Peyer's patch (tissue), 4 donors: ENCODE measurements around the gene DNAJC7. TPM values are rescaled to one million over a fixed set of nuclear protein-coding genes. Genes with fewer than 3 reads are reported as not detected.

Source experiments
- DNase-seq, 3 donors: peaks; one replicate each; pipeline ENCODE4 v3.0.0-alpha.2; 2017 to 2019
- H3K27ac ChIP-seq, 4 donors: fragments of 200-600 bp; sonication (generic); one replicate each; pipeline ENCODE4 v1.5.1; 2016 to 2019
- H3K27me3 ChIP-seq, 2 donors: fragments of 200-600 bp; sonication (generic); one replicate each; pipeline ENCODE4 v1.5.1; 2019
- H3K36me3 ChIP-seq, 3 donors: fragments of 200-600 bp; sonication (generic); one replicate each; pipeline ENCODE4 v1.5.1; 2016 to 2019
- H3K4me1 ChIP-seq, 4 donors: fragments of 200-600 bp; sonication (generic); one replicate each; pipeline ENCODE4 v1.5.1; 2016 to 2019
- H3K4me3 ChIP-seq, 4 donors: fragments of 200-600 bp; sonication (generic); 1 replicate in 3 of 4; 2 replicates in 1 of 4; pipeline ENCODE4 v1.5.1; 2016 to 2019; ENCODE audit warnings: mild to moderate bottlenecking in 1 of 4
- H3K9me3 ChIP-seq, 4 donors: fragments of 200-600 bp; sonication (generic); one replicate each; pipeline ENCODE4 v1.5.1; 2016 to 2019; ENCODE audit warnings: mild to moderate bottlenecking in 1 of 4
- POLR2A ChIP-seq, 2 donors: fragments of 450-650 bp; IDR thresholded peaks; one replicate each; pipeline ENCODE4 v1.5.1; 2017; ENCODE audit warnings: antibody characterized with exemption in 2 of 2, mild to moderate bottlenecking in 2 of 2, moderate library complexity in 2 of 2
- total RNA-seq, 4 donors: library from RNA; depleted of rRNA; stranded (reverse); fragments of >200 nt; gene quantifications; one replicate each; pipeline ENCODE4 v1.1.0, GENCODE V29; 2016
- TF ChIP-seq, protein P1 (sequence below), 6 experiments: fragments of 450-650 bp in 4 of 6; fragments of 200-600 bp in 2 of 6; sonication (generic) in 1 of 6; IDR thresholded peaks; one replicate each; pipeline ENCODE4 v1.5.1; 2017 to 2019; ENCODE audit warnings: antibody characterized with exemption in 6 of 6, mild to moderate bottlenecking in 3 of 6, moderate library complexity in 1 of 6

DNAJC7 gene
- total RNA-seq, 4 donors from 2014 or later, result 51.0 to 80.9 (median 70.7) TPM

DNA sequence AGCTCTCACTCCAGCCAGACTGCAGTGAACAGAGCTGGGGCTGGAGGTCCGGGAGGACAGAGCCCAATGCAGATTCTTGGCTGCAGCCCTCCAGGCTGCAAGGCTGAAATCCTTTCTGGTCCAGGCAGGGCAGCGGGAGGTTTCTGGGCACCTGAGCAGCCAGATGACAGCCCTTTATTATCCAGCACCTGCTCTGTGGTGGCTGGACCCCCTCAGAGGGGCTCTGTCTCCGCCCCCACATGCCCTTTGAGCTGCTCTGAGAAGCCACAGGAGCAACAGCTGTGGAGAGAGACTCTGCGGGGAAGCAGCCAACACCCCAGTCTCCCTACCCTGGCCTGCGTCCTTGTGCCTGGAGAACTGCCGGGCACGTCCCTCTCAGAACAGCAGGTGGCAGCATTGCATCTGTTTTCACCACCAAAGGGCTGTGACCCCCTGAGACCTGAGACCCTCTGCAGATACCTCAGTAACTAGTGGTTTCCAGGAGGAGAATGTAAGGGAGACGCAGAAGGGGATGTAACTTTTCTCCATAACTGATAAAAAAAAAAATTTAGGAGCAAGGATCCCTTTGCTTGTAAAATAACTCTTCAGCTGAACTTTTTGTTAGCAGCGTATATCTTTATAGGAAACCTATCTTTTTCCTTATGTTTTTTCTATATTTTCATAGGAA is 54.3 kb downstream of the DNAJC7 start:
- H3K4me1 ChIP-seq, result peaks cover 0 to 13% (median 5%) of the 10 kb centered on the region in 4 donors
- H3K9me3 ChIP-seq, result no peaks in the 10 kb centered on the region
- TF ChIP-seq POLR2A (IDR thresholded peaks at IDR 0.05), result no peak
- TF ChIP-seq, protein P1, sequence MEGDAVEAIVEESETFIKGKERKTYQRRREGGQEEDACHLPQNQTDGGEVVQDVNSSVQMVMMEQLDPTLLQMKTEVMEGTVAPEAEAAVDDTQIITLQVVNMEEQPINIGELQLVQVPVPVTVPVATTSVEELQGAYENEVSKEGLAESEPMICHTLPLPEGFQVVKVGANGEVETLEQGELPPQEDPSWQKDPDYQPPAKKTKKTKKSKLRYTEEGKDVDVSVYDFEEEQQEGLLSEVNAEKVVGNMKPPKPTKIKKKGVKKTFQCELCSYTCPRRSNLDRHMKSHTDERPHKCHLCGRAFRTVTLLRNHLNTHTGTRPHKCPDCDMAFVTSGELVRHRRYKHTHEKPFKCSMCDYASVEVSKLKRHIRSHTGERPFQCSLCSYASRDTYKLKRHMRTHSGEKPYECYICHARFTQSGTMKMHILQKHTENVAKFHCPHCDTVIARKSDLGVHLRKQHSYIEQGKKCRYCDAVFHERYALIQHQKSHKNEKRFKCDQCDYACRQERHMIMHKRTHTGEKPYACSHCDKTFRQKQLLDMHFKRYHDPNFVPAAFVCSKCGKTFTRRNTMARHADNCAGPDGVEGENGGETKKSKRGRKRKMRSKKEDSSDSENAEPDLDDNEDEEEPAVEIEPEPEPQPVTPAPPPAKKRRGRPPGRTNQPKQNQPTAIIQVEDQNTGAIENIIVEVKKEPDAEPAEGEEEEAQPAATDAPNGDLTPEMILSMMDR (IDR thresholded peaks at IDR 0.05), result peak; percentile 76 to 87 (median 82)
- no peaks in the 10 kb centered on the region for H3K27me3 ChIP-seq
- no peak overlapping the region for H3K4me3 ChIP-seq
- DNase-seq, result peak; percentile 77 to 91 (median 77)
- no peaks in the 10 kb centered on the region for H3K36me3 ChIP-seq
- H3K27ac ChIP-seq, result peak overlapping the region in 1 of 4 donors; percentile 10

DNA sequence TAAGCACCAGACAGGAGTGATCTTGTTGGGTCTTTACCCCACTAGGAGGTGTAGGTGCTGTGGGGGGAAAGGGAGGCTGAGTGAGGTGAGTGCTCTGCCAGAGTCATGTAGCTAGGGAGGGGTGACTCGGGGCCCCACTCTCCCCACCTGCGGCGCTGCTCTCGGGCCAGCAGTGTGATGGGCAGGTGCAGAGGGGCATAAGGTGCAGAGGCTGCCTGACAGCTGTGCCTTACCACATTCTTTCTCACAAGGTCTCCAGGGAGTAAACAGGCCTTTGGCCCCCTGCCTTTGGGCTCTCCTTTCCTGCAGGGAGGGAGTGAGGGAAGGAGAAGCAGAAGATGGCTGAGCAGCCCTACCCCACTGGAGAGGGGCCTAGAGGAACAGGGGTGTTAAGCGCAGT is 55.1 kb downstream of the DNAJC7 start:
- Histone ChIP-seq H3K4me1 (peaks cover 0 to 6% (median 3%) of the 10 kb centered on the region in 4 donors), H3K4me3 (no peak overlapping the region), H3K27me3 (no peaks in the 10 kb centered on the region), H3K9me3 (no peaks in the 10 kb centered on the region), H3K27ac (no peak overlapping the region), H3K36me3 (no peaks in the 10 kb centered on the region)
- no peak for TF ChIP-seq POLR2A (IDR thresholded peaks at IDR 0.05)
- TF ChIP-seq, protein P1 (IDR thresholded peaks at IDR 0.05), result no peak
- DNase-seq, result no peak

DNA sequence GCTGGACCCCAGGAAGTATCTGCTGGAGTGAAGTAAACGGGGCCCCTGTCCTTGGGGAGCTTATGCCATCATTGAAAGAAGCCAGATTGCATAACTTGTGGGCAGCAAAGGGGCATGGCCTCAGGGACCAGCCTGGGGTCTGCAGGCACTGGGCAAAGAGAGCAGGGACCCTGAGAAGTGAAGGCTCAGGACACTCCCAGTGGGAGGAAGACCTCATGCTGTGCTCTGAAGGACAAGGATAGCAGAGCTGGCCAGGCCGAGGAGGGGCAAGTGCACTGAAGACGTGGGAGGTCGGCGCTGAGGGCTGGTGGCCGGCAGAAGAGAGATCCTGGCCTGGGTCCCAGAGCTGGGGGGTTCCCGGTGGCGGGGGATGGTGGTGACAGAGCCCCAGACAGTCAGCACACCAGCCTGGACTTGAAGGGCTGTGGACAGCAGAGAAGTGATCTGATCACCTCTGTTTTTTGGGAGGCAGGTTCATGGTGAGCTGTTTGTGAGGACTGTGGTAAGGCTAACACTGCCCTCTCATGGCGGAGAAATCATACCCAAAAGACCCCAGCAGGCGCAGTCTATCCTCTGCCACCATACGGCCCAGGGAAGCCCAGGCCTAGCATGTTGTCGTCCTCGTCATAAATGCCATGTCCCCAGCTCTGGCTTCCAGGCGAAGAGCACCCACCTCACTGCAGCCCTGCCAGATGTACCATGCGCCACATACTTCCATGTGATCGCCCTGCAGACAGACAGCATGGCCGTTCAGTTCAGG is 57.7 kb downstream of the DNAJC7 start:
- H3K4me3 ChIP-seq, result no peak overlapping the region
- no peak overlapping the region for H3K27ac ChIP-seq
- no peaks in the 10 kb centered on the region for H3K9me3 ChIP-seq
- H3K27me3 ChIP-seq, result no peaks in the 10 kb centered on the region
- TF ChIP-seq, protein P1 (IDR thresholded peaks at IDR 0.05), result no peak
- TF ChIP-seq POLR2A (IDR thresholded peaks at IDR 0.05), result no peak
- no peaks in the 10 kb centered on the region for H3K36me3 ChIP-seq
- no peak for DNase-seq
- no peaks in the 10 kb centered on the region for H3K4me1 ChIP-seq

GRCh38 chr17:41959030-41959335 is 58.3 kb downstream of the DNAJC7 start:
- TF ChIP-seq, protein P1 (IDR thresholded peaks at IDR 0.05), result no peak
- no peak for TF ChIP-seq POLR2A (IDR thresholded peaks at IDR 0.05)
- DNase-seq, result no peak
- Histone ChIP-seq H3K9me3 (no peaks in the 10 kb centered on the region), H3K27me3 (no peaks in the 10 kb centered on the region), H3K36me3 (no peaks in the 10 kb centered on the region), H3K27ac (no peak overlapping the region), H3K4me3 (no peak overlapping the region), H3K4me1 (no peaks in the 10 kb centered on the region)

GRCh38 chr17:41957869-41958439 is 59.3 kb downstream of the DNAJC7 start:
- Histone ChIP-seq H3K4me3 (no peak overlapping the region), H3K9me3 (no peaks in the 10 kb centered on the region), H3K27ac (no peak overlapping the region), H3K4me1 (no peaks in the 10 kb centered on the region), H3K27me3 (no peaks in the 10 kb centered on the region), H3K36me3 (no peaks in the 10 kb centered on the region)
- TF ChIP-seq, protein P1 (IDR thresholded peaks at IDR 0.05), result no peak
- no peak for TF ChIP-seq POLR2A (IDR thresholded peaks at IDR 0.05)
- DNase-seq, result no peak
